Erythroblast (primary cell): ENCODE data around the gene ARMS2.

Source experiments
- GATA1 ChIP-seq: IDR thresholded peaks from 2 replicates; pipeline ENCODE4 v1.6.1; 2011; ENCODE audit warnings: low read depth, mild to moderate bottlenecking, control low read depth, low read length, moderate library complexity
- POLR2A ChIP-seq: IDR thresholded peaks from 2 replicates; pipeline ENCODE4 v1.6.1; 2011; ENCODE audit warnings: mild to moderate bottlenecking, low read length

GRCh38 chr10:122486406-122487080 is 32.1 kb downstream of the ARMS2 start:
- TF ChIP-seq POLR2A (no peak), GATA1 (no peak)
